Left lung (tissue), 10 donors: ENCODE measurements around the gene TMEM170A. TPM values are rescaled to one million over a fixed set of nuclear protein-coding genes. Genes with fewer than 3 reads are reported as not detected.
"Not testable (repeated sequence)": the region's sequence is repeated elsewhere in the genome, so short reads cannot be mapped to it uniquely, and the experiment has no call there.

Source experiments
- ATAC-seq: fragments of 200-7000 bp; cut with Tn5 transposase; one replicate; pipeline ENCODE4 v1.9.1; 2020; ENCODE audit warnings: moderate library complexity
- DNase-seq, 4 donors: peaks; one replicate each; pipeline ENCODE4 v3.0.0-alpha.2; 2013 to 2020
- H3K27ac ChIP-seq, 2 donors: fragments of 200-600 bp; sonication (generic) in 1 of 2; one replicate each; pipeline versions ENCODE4 v1.5.0 to v1.8.0; 2020 to 2021
- H3K27me3 ChIP-seq, 2 donors: fragments of 200-600 bp; sonication (generic) in 1 of 2; one replicate each; pipeline versions ENCODE4 v1.5.0 to v1.8.0; 2020 to 2021
- H3K36me3 ChIP-seq, 2 donors: fragments of 200-600 bp; sonication (generic) in 1 of 2; one replicate each; pipeline versions ENCODE4 v1.5.0 to v1.8.0; 2020 to 2021
- H3K4me1 ChIP-seq, 2 donors: fragments of 200-600 bp; one replicate each; pipeline ENCODE4 v1.8.0; 2021
- H3K4me3 ChIP-seq, 2 donors: fragments of 200-600 bp; sonication (generic) in 1 of 2; one replicate each; pipeline versions ENCODE4 v1.5.0 to v1.8.0; 2020 to 2021; ENCODE audit warnings: mild to moderate bottlenecking in 1 of 2
- H3K9me3 ChIP-seq, 2 donors: fragments of 200-600 bp; sonication (generic) in 1 of 2; one replicate each; pipeline versions ENCODE4 v1.5.0 to v1.8.0; 2020 to 2021
- CTCF ChIP-seq, 2 donors: fragments of 200-600 bp; sonication (generic) in 1 of 2; IDR thresholded peaks; one replicate each; pipeline versions ENCODE4 v1.5.0 to v1.8.0; 2021; ENCODE audit warnings: antibody characterized with exemption in 2 of 2
- intact Hi-C, 2 donors: fragments of 100-400 bp; cut with DNase I; formaldehyde crosslinking; loops; one replicate each; pipeline versions ENCODE4 v1.11.2 to v1.14.2; 2022
- polyA plus RNA-seq, 6 donors: library from polyadenylated mRNA; unstranded; fragments of 120-200 nt; gene quantifications; one replicate each; pipeline ENCODE4 v1.2.1, GENCODE V29; 2013; ENCODE audit not compliant: insufficient read length in 6 of 6
- total RNA-seq, 2 donors: library from RNA; stranded (reverse); fragmentation: NEBNext Ultra II Directional; extraction: Animal tissue kit (Norgen Biotek cat#: 25700); gene quantifications; one replicate each; pipeline ENCODE4 v1.2.1, GENCODE V29; 2021
- donor health status: DM: no; HTN: yes; CAD: no.
- donor health status: DM: no; HTN: no; CAD: no.

The TMEM170A gene
- total and polyA plus RNA-seq, 8 donors: 20.2 to 40.1 (median 34.8) TPM

GRCh38 chr16:75443298-75443697 is 21.2 kb downstream of the TMEM170A start:
- Histone ChIP-seq H3K9me3 (no peaks in the 10 kb centered on the region), H3K36me3 (peaks cover 0 to 14% of the 10 kb centered on the region in 2 donors), H3K27me3 (no peaks in the 10 kb centered on the region), H3K4me1 (no peaks in the 10 kb centered on the region), H3K27ac (no peak overlapping the region), H3K4me3 (no peak overlapping the region)
- no peak for TF ChIP-seq CTCF (IDR thresholded peaks at IDR 0.05)
- intact Hi-C loops: no loop called here
- DNase-seq (no peak), ATAC-seq (no peak)

GRCh38 chr16:75433732-75434413 is 30.6 kb downstream of the TMEM170A start:
- no peaks in the 10 kb centered on the region for H3K9me3 ChIP-seq
- intact Hi-C loops: no loop called here
- H3K27ac ChIP-seq: peak overlapping the region; percentile 96 to 97
- peak; percentile 77 for ATAC-seq
- TF ChIP-seq CTCF (IDR thresholded peaks at IDR 0.05): no peak
- peaks cover 6 to 33% of the 10 kb centered on the region in 2 donors for H3K4me1 ChIP-seq
- no peaks in the 10 kb centered on the region for H3K27me3 ChIP-seq
- DNase-seq: peak in 3 of 4 donors; percentile 81 to 92 (median 90)
- H3K36me3 ChIP-seq: no peaks in the 10 kb centered on the region
- H3K4me3 ChIP-seq: peak overlapping the region; percentile 98 to 99

GRCh38 chr16:75432828-75433731 is 31.4 kb downstream of the TMEM170A start, which contains the start of gene CFDP1:
TSS of gene CFDP1 (minus strand) at chr16:75433503. CDS start at chr16:75433352, 151 bp downstream.
- DNase-seq (peak; percentile 96 to 98 (median 98)), ATAC-seq (peak; percentile 97)
- Histone ChIP-seq H3K4me3 (peak within 1 kb of the TSS; percentile 98 to 99), H3K9me3 (no peaks in the 10 kb centered on the region), H3K4me1 (peaks cover 6 to 37% of the 10 kb centered on the region in 2 donors), H3K36me3 (no peaks in the 10 kb centered on the region), H3K27me3 (no peaks in the 10 kb centered on the region), H3K27ac (peak within 1 kb of the TSS; percentile 96 to 97)
- intact Hi-C loops: no loop called here
- no peak for TF ChIP-seq CTCF (IDR thresholded peaks at IDR 0.05)

GRCh38 chr16:75429621-75430403 is 34.7 kb downstream of the TMEM170A start:
- no peaks in the 10 kb centered on the region for H3K27me3 ChIP-seq
- H3K4me3 ChIP-seq: no peak overlapping the region
- ATAC-seq (no peak), DNase-seq (no peak)
- no peak for TF ChIP-seq CTCF (IDR thresholded peaks at IDR 0.05)
- H3K27ac ChIP-seq: no peak overlapping the region
- peaks cover 6 to 34% of the 10 kb centered on the region in 2 donors for H3K4me1 ChIP-seq
- H3K36me3 ChIP-seq: no peaks in the 10 kb centered on the region
- intact Hi-C loops: no loop called here
- H3K9me3 ChIP-seq: no peaks in the 10 kb centered on the region

GRCh38 chr16:75426524-75426923 is 38.0 kb downstream of the TMEM170A start:
- ATAC-seq: not testable (repeated sequence)

GRCh38 chr16:75424105-75424762 is 40.3 kb downstream of the TMEM170A start:
- intact Hi-C loops, ATAC-seq: not testable (repeated sequence)

More at GRCh38 chr16:75426524-75426923, 38.0 kb downstream of the TMEM170A start:
- H3K27me3 ChIP-seq, H3K27ac ChIP-seq, DNase-seq, H3K9me3 ChIP-seq, H3K4me3 ChIP-seq, intact Hi-C loops, H3K36me3 ChIP-seq: not testable (repeated sequence)
- peaks cover 1 to 16% of the 10 kb centered on the region in 2 donors for H3K4me1 ChIP-seq

More at GRCh38 chr16:75424105-75424762, 40.3 kb downstream of the TMEM170A start:
- H3K4me1 ChIP-seq: peaks cover 4 to 19% of the 10 kb centered on the region in 2 donors
- H3K4me3 ChIP-seq, H3K27me3 ChIP-seq, H3K36me3 ChIP-seq, H3K27ac ChIP-seq, DNase-seq, H3K9me3 ChIP-seq: not testable (repeated sequence)
